Calu3 (cell line): ENCODE data around the gene YAF2. TPM values are rescaled to one million over a fixed set of nuclear protein-coding genes. Genes with fewer than 3 reads are reported as not detected.

Experiments used
- BruUV-seq: library from RNA; stranded (reverse); fragments of 400-500 nt; replicated peaks from 2 replicates; lab custom pipeline; 2021; lab: Mats Ljungman, UMichigan
- CTCF ChIA-PET: fragments of 300-600 bp; sonication (Branson Sonifier 250); formaldehyde crosslinking; loops from one replicate; lab custom pipeline; 2022; ENCODE audit warnings: antibody characterized with exemption; lab: Charles Lee
- DNase-seq: peaks from one replicate; pipeline ENCODE4 v3.0.0; 2022
- H3K27ac Mint-ChIP-seq: one replicate; pipeline ENCODE4 v1.8.0; 2022; ENCODE audit warnings: mixed read lengths; ENCODE audit not compliant: unreplicated experiment
- H3K27me3 Mint-ChIP-seq: one replicate; pipeline ENCODE4 v1.8.0; 2022; ENCODE audit warnings: mixed read lengths; ENCODE audit not compliant: unreplicated experiment
- H3K36me3 Mint-ChIP-seq: one replicate; pipeline ENCODE4 v1.8.0; 2022; ENCODE audit warnings: mild to moderate bottlenecking, moderate library complexity, mixed read lengths; ENCODE audit not compliant: insufficient read depth, unreplicated experiment
- H3K4me1 Mint-ChIP-seq: one replicate; pipeline ENCODE4 v1.8.0; 2022; ENCODE audit warnings: mild to moderate bottlenecking, low read depth, mixed read lengths; ENCODE audit not compliant: unreplicated experiment
- H3K4me3 Mint-ChIP-seq: one replicate; pipeline ENCODE4 v1.8.0; 2022; ENCODE audit warnings: mild to moderate bottlenecking, low read depth, moderate library complexity, mixed read lengths; ENCODE audit not compliant: unreplicated experiment
- H3K9me3 Mint-ChIP-seq: one replicate; pipeline ENCODE4 v1.8.0; 2022; ENCODE audit warnings: low read depth, mixed read lengths; ENCODE audit not compliant: unreplicated experiment
- intact Hi-C: fragments of 100-400 bp; cut with micrococcal nuclease; formaldehyde crosslinking; loops from one replicate; pipeline ENCODE4 v1.10.0; 2022; ENCODE audit not compliant: unreplicated experiment
- total RNA-seq: library from RNA; stranded (reverse); gene quantifications from 2 replicates; pipeline ENCODE4 v1.2.3, GENCODE V29; 2022
- TF ChIP-seq, protein P1 (sequence below): fragments of 200-600 bp; IDR thresholded peaks from one replicate; pipeline ENCODE4 v1.8.0; 2022; ENCODE audit warnings: antibody characterized with exemption; ENCODE audit not compliant: unreplicated experiment

The YAF2 gene
- total RNA-seq, 1 experiment from 2014 or later: 18.9 TPM

DNA sequence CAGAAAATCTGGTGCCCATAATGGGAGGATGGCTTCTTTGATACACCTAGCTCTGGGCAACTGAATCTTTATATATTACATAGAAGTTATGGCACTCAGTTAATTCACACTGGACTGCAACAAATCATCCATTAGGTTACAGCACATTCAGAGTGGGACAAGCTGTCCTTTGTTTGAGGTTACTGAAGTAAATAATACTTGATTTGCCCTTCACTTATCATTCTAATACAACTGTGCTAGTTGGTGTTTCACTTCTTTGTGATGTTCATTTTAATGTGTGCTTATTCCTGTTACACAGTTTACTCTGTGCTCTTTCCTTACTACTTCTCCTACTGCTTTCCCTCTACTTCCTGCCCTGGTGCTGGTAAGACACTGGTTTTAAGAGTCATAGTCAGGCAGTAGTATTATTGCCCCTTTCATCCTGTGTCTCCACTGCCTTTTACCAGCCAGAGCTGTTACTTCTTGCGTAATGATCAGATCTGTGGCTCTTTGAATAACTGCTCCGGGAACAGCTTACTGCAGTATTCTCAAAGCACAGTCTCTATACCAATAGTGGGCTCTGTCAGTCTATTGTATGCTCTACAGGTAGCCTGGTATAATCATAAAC, 57.0 kb downstream of the YAF2 start:
- Mint-ChIP-seq H3K27me3 (no peaks in the 10 kb centered on the region), H3K4me1 (no peaks in the 10 kb centered on the region), H3K9me3 (peaks cover 6% of the 10 kb centered on the region), H3K4me3 (no peak overlapping the region), H3K36me3 (peaks cover 4% of the 10 kb centered on the region), H3K27ac (no peak overlapping the region)
- TF ChIP-seq, protein P1, sequence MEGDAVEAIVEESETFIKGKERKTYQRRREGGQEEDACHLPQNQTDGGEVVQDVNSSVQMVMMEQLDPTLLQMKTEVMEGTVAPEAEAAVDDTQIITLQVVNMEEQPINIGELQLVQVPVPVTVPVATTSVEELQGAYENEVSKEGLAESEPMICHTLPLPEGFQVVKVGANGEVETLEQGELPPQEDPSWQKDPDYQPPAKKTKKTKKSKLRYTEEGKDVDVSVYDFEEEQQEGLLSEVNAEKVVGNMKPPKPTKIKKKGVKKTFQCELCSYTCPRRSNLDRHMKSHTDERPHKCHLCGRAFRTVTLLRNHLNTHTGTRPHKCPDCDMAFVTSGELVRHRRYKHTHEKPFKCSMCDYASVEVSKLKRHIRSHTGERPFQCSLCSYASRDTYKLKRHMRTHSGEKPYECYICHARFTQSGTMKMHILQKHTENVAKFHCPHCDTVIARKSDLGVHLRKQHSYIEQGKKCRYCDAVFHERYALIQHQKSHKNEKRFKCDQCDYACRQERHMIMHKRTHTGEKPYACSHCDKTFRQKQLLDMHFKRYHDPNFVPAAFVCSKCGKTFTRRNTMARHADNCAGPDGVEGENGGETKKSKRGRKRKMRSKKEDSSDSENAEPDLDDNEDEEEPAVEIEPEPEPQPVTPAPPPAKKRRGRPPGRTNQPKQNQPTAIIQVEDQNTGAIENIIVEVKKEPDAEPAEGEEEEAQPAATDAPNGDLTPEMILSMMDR: no peak
- intact Hi-C loops: no loop called here
- DNase-seq: no peak
- CTCF ChIA-PET: interaction anchor here (0.7 kb wide), 1 partner anchor 10 kb away, joined by 3 read pairs; no protein-coding TSS in a partner anchor
- no TSS peak for BruUV-seq

DNA sequence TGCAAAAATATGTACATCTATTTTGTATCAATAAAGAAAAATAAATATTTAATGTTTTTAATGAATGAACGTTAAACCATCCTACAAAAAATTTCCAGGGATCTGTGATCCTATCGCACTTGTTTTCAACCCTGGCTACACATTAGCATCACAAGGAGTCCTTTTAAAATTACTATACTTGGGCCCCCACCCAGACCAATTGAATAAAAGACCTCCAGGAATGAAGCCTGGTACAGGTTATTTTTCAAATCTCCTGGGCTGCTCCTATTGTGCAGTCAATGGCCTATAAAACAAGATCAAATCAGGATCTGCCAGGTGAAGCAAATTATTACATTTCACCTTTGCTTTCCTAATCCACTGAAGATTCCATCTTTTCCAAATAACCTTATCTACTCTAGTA, 59.9 kb downstream of the YAF2 start:
- DNase-seq: no peak
- H3K4me3 Mint-ChIP-seq: no peak overlapping the region
- H3K27me3 Mint-ChIP-seq: no peaks in the 10 kb centered on the region
- H3K4me1 Mint-ChIP-seq: peaks cover 11% of the 10 kb centered on the region
- TF ChIP-seq, protein P1: no peak
- H3K36me3 Mint-ChIP-seq: peaks cover 4% of the 10 kb centered on the region
- CTCF ChIA-PET: no interaction called here
- H3K9me3 Mint-ChIP-seq: peaks cover 6% of the 10 kb centered on the region
- H3K27ac Mint-ChIP-seq: no peak overlapping the region
- no TSS peak for BruUV-seq
- intact Hi-C loops: no loop called here

DNA sequence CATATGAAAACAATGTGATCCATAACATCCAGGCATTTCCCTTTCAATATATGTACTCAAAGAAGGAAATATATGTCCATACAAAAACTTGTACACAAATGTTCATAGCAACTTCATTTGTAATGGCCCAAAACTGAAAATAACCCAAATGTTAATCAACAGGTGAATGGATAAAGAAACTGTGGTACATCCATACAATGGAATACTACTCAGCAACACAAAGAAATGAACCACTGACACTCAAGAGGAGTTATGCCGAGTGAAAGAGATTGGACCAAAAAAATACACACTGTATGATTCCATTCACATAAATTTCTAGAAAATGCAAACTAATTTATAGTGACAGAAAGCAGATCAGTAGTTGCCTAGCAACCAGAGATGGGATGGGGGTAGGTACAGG, 63.1 kb downstream of the YAF2 start:
- no peak for DNase-seq
- peaks cover 6% of the 10 kb centered on the region for H3K9me3 Mint-ChIP-seq
- CTCF ChIA-PET: no interaction called here
- H3K36me3 Mint-ChIP-seq: peaks cover 4% of the 10 kb centered on the region
- intact Hi-C loops: no loop called here
- H3K27ac Mint-ChIP-seq: no peak overlapping the region
- TF ChIP-seq, protein P1: no peak
- peaks cover 18% of the 10 kb centered on the region for H3K4me1 Mint-ChIP-seq
- H3K27me3 Mint-ChIP-seq: no peaks in the 10 kb centered on the region
- no TSS peak for BruUV-seq
- H3K4me3 Mint-ChIP-seq: no peak overlapping the region

DNA sequence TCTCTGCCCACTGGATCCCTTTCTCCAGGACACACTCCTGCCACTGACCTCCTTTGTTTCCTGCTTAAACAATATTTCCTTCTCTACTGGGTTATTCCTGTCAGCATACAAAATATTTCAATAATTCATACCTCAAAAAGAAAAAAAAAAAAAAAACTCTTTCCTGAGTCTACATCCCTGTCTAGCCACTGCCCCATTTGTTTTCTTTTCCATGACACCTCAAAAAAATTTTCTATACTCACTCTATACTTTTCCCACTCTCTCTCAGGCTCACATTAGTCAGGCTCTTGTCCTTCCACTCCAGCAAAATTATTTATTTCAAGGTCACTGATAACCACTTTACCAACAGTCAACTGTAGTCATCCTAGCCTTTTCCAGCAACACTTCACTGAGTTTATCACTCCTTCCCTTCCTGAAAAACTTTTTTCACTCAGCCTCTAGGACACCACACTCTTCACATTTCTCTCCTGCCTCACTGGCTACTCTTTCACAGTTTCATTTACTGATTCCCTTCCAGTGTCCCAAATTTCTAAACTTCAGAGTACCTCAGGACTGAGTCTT, 64.0 kb downstream of the YAF2 start:
- no peaks in the 10 kb centered on the region for H3K27me3 Mint-ChIP-seq
- no TSS peak for BruUV-seq
- CTCF ChIA-PET: no interaction called here
- intact Hi-C loops: no loop called here
- H3K27ac Mint-ChIP-seq: no peak overlapping the region
- TF ChIP-seq, protein P1: no peak
- H3K9me3 Mint-ChIP-seq: peaks cover 6% of the 10 kb centered on the region
- no peak overlapping the region for H3K4me3 Mint-ChIP-seq
- peaks cover 18% of the 10 kb centered on the region for H3K4me1 Mint-ChIP-seq
- peaks cover 4% of the 10 kb centered on the region for H3K36me3 Mint-ChIP-seq
- DNase-seq: no peak
